ENCODE data around the gene KIR2DL4.
A peak's percentile ranks its signal among the peaks of the same experiment; 100 is the strongest.
"Not testable (repeated sequence)": the region's sequence is repeated elsewhere in the genome, so short reads cannot be mapped to it uniquely, and the experiment has no call there.

Gene KIR2DL4

DNA sequence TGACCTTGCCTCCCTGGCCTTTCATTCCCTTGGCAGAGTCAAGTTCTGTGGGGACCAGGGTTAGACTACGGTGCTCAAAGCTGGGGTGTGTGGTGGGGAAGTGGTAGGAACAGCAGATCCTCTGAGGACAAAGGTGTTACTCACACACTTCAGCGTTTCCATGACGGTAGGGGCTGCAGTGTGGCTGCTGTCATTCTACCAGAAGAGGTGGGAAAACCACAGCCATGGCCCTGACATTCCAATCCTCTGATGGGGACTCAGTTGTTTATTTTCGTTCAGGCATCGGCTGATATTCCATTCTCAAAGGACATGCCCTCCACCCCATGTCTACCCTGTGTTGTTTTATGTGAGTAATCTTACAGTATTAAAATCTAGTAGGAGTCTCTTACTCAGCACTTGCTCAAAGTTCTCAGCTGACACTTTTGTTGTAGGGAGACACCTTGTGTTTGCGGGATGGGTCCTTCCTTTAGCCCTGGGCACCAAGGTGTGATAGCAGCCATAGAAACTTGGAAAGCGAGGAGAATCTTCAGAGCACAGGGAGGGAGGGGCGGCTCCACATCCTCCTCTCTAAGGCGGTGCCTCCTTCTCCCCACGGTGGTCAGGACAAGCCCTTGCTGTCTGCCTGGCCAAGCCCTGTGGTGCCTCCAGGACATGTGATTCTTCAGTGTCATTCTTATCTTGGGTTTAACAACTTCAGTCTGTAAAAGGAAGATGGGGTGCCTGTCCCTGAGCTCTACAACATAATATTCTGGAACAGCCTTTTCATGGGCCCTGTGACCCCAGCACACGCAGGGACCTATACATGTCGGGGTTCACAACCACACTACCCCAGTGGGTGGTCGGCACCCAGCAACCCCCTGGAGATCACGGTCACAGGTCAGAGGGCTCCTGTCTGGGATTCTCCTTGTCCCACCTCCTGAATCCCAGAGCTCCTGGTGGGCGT lies 32.1 kb upstream of the KIR2DL4 start:
- H3K27me3 ChIP-seq (replicated peaks in 2 of 5; ENCODE audit: control insufficient read depth in 4 of 5, insufficient read depth in 5 of 5, low read length in 4 of 5); POLR2A ChIA-PET; H3K4me1 ChIP-seq (ENCODE audit: control extremely low read depth in 1 of 4, control insufficient read depth in 4 of 4, insufficient read depth in 4 of 4, low read length in 3 of 4); H3K36me3 ChIP-seq (ENCODE audit: control insufficient read depth in 4 of 4, insufficient read depth in 4 of 4, low read length in 3 of 4); H3K27ac ChIP-seq (ENCODE audit: insufficient read depth in 1 of 2, low read depth in 1 of 2, low read length in 2 of 2, poor library complexity in 1 of 2, severe bottlenecking in 2 of 2); H3K4me3 ChIP-seq (ENCODE audit: control insufficient read depth in 1 of 7, extremely low read depth in 1 of 7, insufficient read depth in 4 of 7, low read depth in 2 of 7, low read length in 6 of 7); H3K9me3 ChIP-seq (ENCODE audit: control extremely low read depth in 1 of 5, control insufficient read depth in 4 of 5, insufficient read depth in 2 of 5, low read depth in 1 of 5, low read length in 4 of 5); CTCF ChIA-PET; DNase-seq: not testable (repeated sequence)
- 94% methylated on average over 11 of the region's 15 CpGs for WGBS (ENCODE audit: insufficient coverage)

DNA sequence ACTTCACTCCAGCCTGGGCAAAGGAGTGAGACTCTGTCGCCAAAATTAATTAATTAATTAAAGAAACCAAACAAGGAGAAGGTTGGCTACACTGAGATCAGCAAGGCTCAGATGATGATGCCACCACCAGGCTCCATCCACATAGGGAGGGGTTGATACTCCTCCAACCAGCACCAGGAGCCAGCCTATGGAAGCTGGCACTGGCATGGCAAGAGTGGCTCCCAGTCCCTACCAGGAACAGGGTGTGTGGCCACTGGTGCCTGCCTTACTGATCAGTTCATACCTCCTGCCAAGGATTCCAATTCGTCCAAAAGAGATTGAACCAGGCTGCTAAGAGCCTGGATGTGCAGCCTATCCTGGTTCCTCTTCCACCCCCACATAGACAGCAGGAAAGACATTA lies 30.7 kb upstream of the KIR2DL4 start:
- CTCF ChIA-PET; POLR2A ChIA-PET; H3K4me1 ChIP-seq (ENCODE audit: control extremely low read depth in 1 of 4, control insufficient read depth in 4 of 4, insufficient read depth in 4 of 4, low read length in 3 of 4); DNase-seq; H3K36me3 ChIP-seq (ENCODE audit: control insufficient read depth in 4 of 4, insufficient read depth in 4 of 4, low read length in 3 of 4); H3K9me3 ChIP-seq (ENCODE audit: control extremely low read depth in 1 of 5, control insufficient read depth in 4 of 5, insufficient read depth in 2 of 5, low read depth in 1 of 5, low read length in 4 of 5); H3K27ac ChIP-seq (ENCODE audit: insufficient read depth in 1 of 2, low read depth in 1 of 2, low read length in 2 of 2, poor library complexity in 1 of 2, severe bottlenecking in 2 of 2); H3K4me3 ChIP-seq (ENCODE audit: control insufficient read depth in 1 of 7, extremely low read depth in 1 of 7, insufficient read depth in 4 of 7, low read depth in 2 of 7, low read length in 6 of 7); H3K27me3 ChIP-seq (replicated peaks in 2 of 5; ENCODE audit: control insufficient read depth in 4 of 5, insufficient read depth in 5 of 5, low read length in 4 of 5): not testable (repeated sequence)
- WGBS (ENCODE audit: insufficient coverage), result 58% methylated on average over 2 of the region's 2 CpGs

GRCh38 chr19:54775095-54775815 lies 28.2 kb upstream of the KIR2DL4 start:
- WGBS (ENCODE audit: insufficient coverage), result 83% methylated on average over 12 of the region's 12 CpGs
- POLR2A ChIA-PET, result interaction anchor here (0.6 kb wide), 1 partner anchor 143 kb away, joined by 3 read pairs; no protein-coding TSS in a partner anchor
- H3K27me3 ChIP-seq (replicated peaks in 2 of 5; ENCODE audit: control insufficient read depth in 4 of 5, insufficient read depth in 5 of 5, low read length in 4 of 5); H3K4me3 ChIP-seq (ENCODE audit: control insufficient read depth in 1 of 7, extremely low read depth in 1 of 7, insufficient read depth in 4 of 7, low read depth in 2 of 7, low read length in 6 of 7); CTCF ChIA-PET; H3K27ac ChIP-seq (ENCODE audit: insufficient read depth in 1 of 2, low read depth in 1 of 2, low read length in 2 of 2, poor library complexity in 1 of 2, severe bottlenecking in 2 of 2); H3K9me3 ChIP-seq (ENCODE audit: control extremely low read depth in 1 of 5, control insufficient read depth in 4 of 5, insufficient read depth in 2 of 5, low read depth in 1 of 5, low read length in 4 of 5); DNase-seq; H3K36me3 ChIP-seq (ENCODE audit: control insufficient read depth in 4 of 4, insufficient read depth in 4 of 4, low read length in 3 of 4); H3K4me1 ChIP-seq (ENCODE audit: control extremely low read depth in 1 of 4, control insufficient read depth in 4 of 4, insufficient read depth in 4 of 4, low read length in 3 of 4): not testable (repeated sequence)

GRCh38 chr19:54775830-54776229 lies 27.6 kb upstream of the KIR2DL4 start:
- CTCF ChIA-PET; H3K36me3 ChIP-seq (ENCODE audit: control insufficient read depth in 4 of 4, insufficient read depth in 4 of 4, low read length in 3 of 4): not testable (repeated sequence)
- 92% methylated on average over 8 of the region's 8 CpGs for WGBS (ENCODE audit: insufficient coverage)

DNA sequence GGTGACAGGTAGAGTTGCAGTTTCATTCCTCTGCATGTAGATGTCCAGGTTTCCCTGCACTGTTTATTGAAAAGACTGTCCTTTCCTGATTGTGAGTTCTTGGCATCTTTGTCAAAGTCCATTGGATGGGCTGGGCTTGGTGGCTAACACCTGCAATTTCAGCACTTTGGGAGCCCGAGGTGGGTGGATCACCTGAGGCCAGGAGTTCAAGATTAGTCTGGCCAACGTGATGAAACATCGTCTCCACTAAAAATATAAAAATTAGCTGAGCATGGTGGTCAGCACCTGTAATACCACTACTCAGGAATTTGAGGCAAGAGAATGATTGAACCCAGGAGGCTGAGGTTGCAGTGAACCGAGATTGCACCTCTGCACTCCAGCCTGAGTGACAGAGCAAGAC lies 25.6 kb upstream of the KIR2DL4 start:
- WGBS (ENCODE audit: insufficient coverage), result 73% methylated on average over 4 of the region's 4 CpGs
- H3K27ac ChIP-seq (ENCODE audit: insufficient read depth in 1 of 2, low read depth in 1 of 2, low read length in 2 of 2, poor library complexity in 1 of 2, severe bottlenecking in 2 of 2); H3K4me1 ChIP-seq (ENCODE audit: control extremely low read depth in 1 of 4, control insufficient read depth in 4 of 4, insufficient read depth in 4 of 4, low read length in 3 of 4); H3K9me3 ChIP-seq (ENCODE audit: control extremely low read depth in 1 of 5, control insufficient read depth in 4 of 5, insufficient read depth in 2 of 5, low read depth in 1 of 5, low read length in 4 of 5); CTCF ChIA-PET; H3K27me3 ChIP-seq (replicated peaks in 2 of 5; ENCODE audit: control insufficient read depth in 4 of 5, insufficient read depth in 5 of 5, low read length in 4 of 5); DNase-seq; H3K4me3 ChIP-seq (ENCODE audit: control insufficient read depth in 1 of 7, extremely low read depth in 1 of 7, insufficient read depth in 4 of 7, low read depth in 2 of 7, low read length in 6 of 7); H3K36me3 ChIP-seq (ENCODE audit: control insufficient read depth in 4 of 4, insufficient read depth in 4 of 4, low read length in 3 of 4); POLR2A ChIA-PET: not testable (repeated sequence)

More at GRCh38 chr19:54775830-54776229, 27.6 kb upstream of the KIR2DL4 start:
- H3K27ac ChIP-seq (ENCODE audit: insufficient read depth in 1 of 2, low read depth in 1 of 2, low read length in 2 of 2, poor library complexity in 1 of 2, severe bottlenecking in 2 of 2); DNase-seq; H3K9me3 ChIP-seq (ENCODE audit: control extremely low read depth in 1 of 5, control insufficient read depth in 4 of 5, insufficient read depth in 2 of 5, low read depth in 1 of 5, low read length in 4 of 5); POLR2A ChIA-PET; H3K27me3 ChIP-seq (replicated peaks in 2 of 5; ENCODE audit: control insufficient read depth in 4 of 5, insufficient read depth in 5 of 5, low read length in 4 of 5); H3K4me3 ChIP-seq (ENCODE audit: control insufficient read depth in 1 of 7, extremely low read depth in 1 of 7, insufficient read depth in 4 of 7, low read depth in 2 of 7, low read length in 6 of 7); H3K4me1 ChIP-seq (ENCODE audit: control extremely low read depth in 1 of 4, control insufficient read depth in 4 of 4, insufficient read depth in 4 of 4, low read length in 3 of 4): not testable (repeated sequence)

DNA sequence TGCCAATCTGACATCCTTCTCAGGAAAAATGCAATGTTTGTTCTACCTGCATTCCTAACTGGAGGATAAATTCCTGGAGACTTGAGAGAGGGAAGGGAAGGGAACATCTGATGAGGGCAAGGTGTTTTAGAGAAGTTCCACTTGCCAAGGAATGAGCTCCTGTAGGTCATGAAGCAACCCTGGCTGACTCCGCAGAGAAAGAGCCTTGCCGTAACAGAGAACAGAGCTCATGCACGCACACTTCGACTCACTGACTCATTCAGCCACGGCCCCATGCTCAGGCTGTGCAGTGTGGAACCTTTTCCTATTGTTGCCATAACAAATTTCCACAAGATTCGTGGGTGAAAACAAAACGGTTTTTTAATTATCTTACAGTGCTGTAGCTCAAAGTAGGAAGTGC lies 24.5 kb upstream of the KIR2DL4 start:
- H3K9me3 ChIP-seq (ENCODE audit: control extremely low read depth in 1 of 5, control insufficient read depth in 4 of 5, insufficient read depth in 2 of 5, low read depth in 1 of 5, low read length in 4 of 5); POLR2A ChIA-PET; H3K4me1 ChIP-seq (ENCODE audit: control extremely low read depth in 1 of 4, control insufficient read depth in 4 of 4, insufficient read depth in 4 of 4, low read length in 3 of 4); H3K27ac ChIP-seq (ENCODE audit: insufficient read depth in 1 of 2, low read depth in 1 of 2, low read length in 2 of 2, poor library complexity in 1 of 2, severe bottlenecking in 2 of 2); H3K27me3 ChIP-seq (replicated peaks in 2 of 5; ENCODE audit: control insufficient read depth in 4 of 5, insufficient read depth in 5 of 5, low read length in 4 of 5); CTCF ChIA-PET; H3K4me3 ChIP-seq (ENCODE audit: control insufficient read depth in 1 of 7, extremely low read depth in 1 of 7, insufficient read depth in 4 of 7, low read depth in 2 of 7, low read length in 6 of 7); H3K36me3 ChIP-seq (ENCODE audit: control insufficient read depth in 4 of 4, insufficient read depth in 4 of 4, low read length in 3 of 4): not testable (repeated sequence)
- 100% methylated on average over 2 of the region's 7 CpGs for WGBS (ENCODE audit: insufficient coverage)
- DNase-seq, result peak in 2 of 3 donors; percentile 10 to 14

- H3K27ac ChIP-seq (ENCODE audit: insufficient read depth in 1 of 2, low read depth in 1 of 2, low read length in 2 of 2, poor library complexity in 1 of 2, severe bottlenecking in 2 of 2); CTCF ChIA-PET; H3K4me1 ChIP-seq (ENCODE audit: control extremely low read depth in 1 of 4, control insufficient read depth in 4 of 4, insufficient read depth in 4 of 4, low read length in 3 of 4); H3K4me3 ChIP-seq (ENCODE audit: control insufficient read depth in 1 of 7, extremely low read depth in 1 of 7, insufficient read depth in 4 of 7, low read depth in 2 of 7, low read length in 6 of 7); H3K36me3 ChIP-seq (ENCODE audit: control insufficient read depth in 4 of 4, insufficient read depth in 4 of 4, low read length in 3 of 4); POLR2A ChIA-PET; DNase-seq; H3K27me3 ChIP-seq (replicated peaks in 2 of 5; ENCODE audit: control insufficient read depth in 4 of 5, insufficient read depth in 5 of 5, low read length in 4 of 5); H3K9me3 ChIP-seq (ENCODE audit: control extremely low read depth in 1 of 5, control insufficient read depth in 4 of 5, insufficient read depth in 2 of 5, low read depth in 1 of 5, low read length in 4 of 5): not testable (repeated sequence)
- 80% methylated on average over 1 of the region's 4 CpGs for WGBS (ENCODE audit: insufficient coverage)
Observed at GRCh38 chr19:54782916-54783315, 20.5 kb upstream of the KIR2DL4 start.

All from common myeloid progenitor, CD34-positive (primary cell).